ENCODE results near the gene REM1. TPM values are rescaled to one million over a fixed set of nuclear protein-coding genes. Genes with fewer than 3 reads are reported as not detected.
A peak's percentile ranks its signal among the peaks of the same experiment; 100 is the strongest.
"Not testable (repeated sequence)": the region's sequence is repeated elsewhere in the genome, so short reads cannot be mapped to it uniquely, and the experiment has no call there.

The REM1 gene
- total RNA-seq, 1 experiment from 2014 or later, result not detected

DNA sequence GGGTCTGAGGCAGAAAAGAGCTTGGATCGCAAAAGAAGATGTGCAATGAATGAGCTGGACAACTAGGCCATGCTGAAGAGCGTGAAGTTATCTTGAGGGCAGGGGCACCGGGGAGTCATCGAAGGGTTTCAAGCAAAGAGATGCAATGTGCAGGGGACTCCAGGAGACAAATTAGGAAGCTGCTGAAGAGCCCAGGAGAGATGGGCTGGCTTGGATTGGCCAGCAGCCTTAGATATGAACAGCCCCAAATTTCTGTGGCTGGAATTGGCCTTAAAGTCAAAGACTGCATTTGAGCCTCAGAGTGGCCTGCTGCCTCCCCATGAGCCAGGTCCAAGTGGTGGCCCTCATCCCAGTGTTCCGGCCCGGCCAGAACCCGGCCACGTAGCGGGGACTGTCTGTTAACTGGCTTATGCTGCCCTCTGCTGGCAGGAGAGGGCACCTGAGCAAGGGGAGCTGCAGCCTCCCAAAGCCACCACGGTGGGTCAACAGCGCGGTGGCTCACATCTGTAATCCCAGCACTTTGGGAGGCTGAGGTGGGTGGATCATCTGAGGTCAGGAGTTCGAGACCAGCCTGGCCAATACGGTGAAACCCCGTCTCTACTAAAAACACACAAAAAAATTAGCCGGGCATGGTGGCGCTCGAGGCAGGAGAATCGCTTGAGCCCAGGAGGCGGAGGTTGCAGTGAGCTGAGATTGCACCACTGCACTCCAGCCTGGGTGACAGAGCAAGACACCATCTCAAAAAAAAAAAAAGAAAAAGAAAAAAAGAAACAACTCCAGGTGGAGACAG lies 28.0 kb downstream of the REM1 start:
- not testable (repeated sequence) for H2BK20ac ChIP-seq (ENCODE audit: low read depth, low read length, poor library complexity, severe bottlenecking); H2AFZ ChIP-seq (ENCODE audit: low read length)

More for the DNA sequence above, 28.0 kb downstream of the REM1 start:
- no CpG with 5 or more reads among the region's 20 CpGs for WGBS (ENCODE audit: extremely low coverage, insufficient read length, low lambda C conversion rate)
- not testable (repeated sequence) for H4K8ac ChIP-seq (replicated peaks; ENCODE audit: insufficient read length, low read depth, low read length); H2BK5ac ChIP-seq (ENCODE audit: insufficient read length, low read length); H3K23ac ChIP-seq (ENCODE audit: insufficient read length, low read depth, low read length); H3K14ac ChIP-seq (ENCODE audit: insufficient read depth, low read length); H2BK120ac ChIP-seq (ENCODE audit: low read depth, low read length, poor library complexity, severe bottlenecking); H3K79me2 ChIP-seq (ENCODE audit: insufficient read depth, low read length); H3K9ac ChIP-seq (ENCODE audit: extremely low read depth, insufficient read length, low read length); H3K79me1 ChIP-seq (ENCODE audit: insufficient read depth, low read depth, low read length, poor library complexity, severe bottlenecking); H2AK5ac ChIP-seq (ENCODE audit: insufficient read length, low read length); H3K4me1 ChIP-seq (ENCODE audit: insufficient read depth, low read length); H2BK15ac ChIP-seq (ENCODE audit: low read depth, low read length); H3K23me2 ChIP-seq (ENCODE audit: insufficient read length, low read depth, low read length, poor library complexity, severe bottlenecking); H3K18ac ChIP-seq (ENCODE audit: insufficient read length, low read depth, low read length); H4K91ac ChIP-seq (ENCODE audit: insufficient read length, low read depth, low read length); H3K36me3 Mint-ChIP-seq (ENCODE audit: insufficient read depth in 1 of 3, low read depth in 3 of 3); H3K4me3 Mint-ChIP-seq; H3K4ac ChIP-seq (ENCODE audit: low read depth, low read length); H3K4me2 ChIP-seq (ENCODE audit: insufficient read depth, insufficient read length, low read length); H3K56ac ChIP-seq (ENCODE audit: insufficient read length, low read depth, low read length); H3K27ac ChIP-seq (ENCODE audit: insufficient read length, low read depth, low read length); H4K5ac ChIP-seq (ENCODE audit: insufficient read length, low read depth, low read length); H3T11ph ChIP-seq (ENCODE audit: low read length); H3K27me3 ChIP-seq (ENCODE audit: insufficient read depth, low read length); H2BK12ac ChIP-seq (ENCODE audit: insufficient read length, low read depth, low read length); H4K20me1 ChIP-seq (ENCODE audit: control insufficient read depth, insufficient read depth, insufficient read length); H3K4me1 Mint-ChIP-seq; H3K27ac Mint-ChIP-seq
- Mint-ChIP-seq H3K9me3 (peaks cover 49 to 81% of the 10 kb centered on the region in 2 experiments), H3K27me3 (ENCODE audit: low read depth) (peaks cover 15% of the 10 kb centered on the region)
- TF ChIP-seq, protein P1, sequence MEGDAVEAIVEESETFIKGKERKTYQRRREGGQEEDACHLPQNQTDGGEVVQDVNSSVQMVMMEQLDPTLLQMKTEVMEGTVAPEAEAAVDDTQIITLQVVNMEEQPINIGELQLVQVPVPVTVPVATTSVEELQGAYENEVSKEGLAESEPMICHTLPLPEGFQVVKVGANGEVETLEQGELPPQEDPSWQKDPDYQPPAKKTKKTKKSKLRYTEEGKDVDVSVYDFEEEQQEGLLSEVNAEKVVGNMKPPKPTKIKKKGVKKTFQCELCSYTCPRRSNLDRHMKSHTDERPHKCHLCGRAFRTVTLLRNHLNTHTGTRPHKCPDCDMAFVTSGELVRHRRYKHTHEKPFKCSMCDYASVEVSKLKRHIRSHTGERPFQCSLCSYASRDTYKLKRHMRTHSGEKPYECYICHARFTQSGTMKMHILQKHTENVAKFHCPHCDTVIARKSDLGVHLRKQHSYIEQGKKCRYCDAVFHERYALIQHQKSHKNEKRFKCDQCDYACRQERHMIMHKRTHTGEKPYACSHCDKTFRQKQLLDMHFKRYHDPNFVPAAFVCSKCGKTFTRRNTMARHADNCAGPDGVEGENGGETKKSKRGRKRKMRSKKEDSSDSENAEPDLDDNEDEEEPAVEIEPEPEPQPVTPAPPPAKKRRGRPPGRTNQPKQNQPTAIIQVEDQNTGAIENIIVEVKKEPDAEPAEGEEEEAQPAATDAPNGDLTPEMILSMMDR (conservative IDR thresholded peaks at IDR 0.05), result peak; percentile 97
- H3K9me3 ChIP-seq (ENCODE audit: control insufficient read depth, low read depth, low read length), result peaks cover 12% of the 10 kb centered on the region
- peak; percentile 88 for DNase-seq
